ENCODE data around the gene NARF. TPM values are rescaled to one million over a fixed set of nuclear protein-coding genes. Genes with fewer than 3 reads are reported as not detected.

NARF gene
- total RNA-seq, 1 experiment from 2014 or later = 20.6 TPM

- BruUV-seq (replicated peaks) = no TSS peak
- POLR2A ChIA-PET = interaction anchor here (0.6 to 5.5 kb wide), 27 partner anchors 11 to 412 kb away, joined by 3 to 165 read pairs (median 5); partner anchors contain the start of genes NARF, SECTM1 and SLC16A3
- H3K27me3 Mint-ChIP-seq (ENCODE audit: insufficient read depth, unreplicated experiment) = no peaks in the 10 kb centered on the region
These were observed 60.6 kb downstream of the NARF start, which contains the start of gene FOXK2 for GRCh38 chr17:82518826-82519810. Gene FOXK2 (plus strand): TSS chr17:82519732. CDS start chr17:82519889, 157 bp downstream.

GRCh38 chr17:82519971-82520903 lies 61.7 kb downstream of the NARF start:
- TF ChIP-seq, protein P1, sequence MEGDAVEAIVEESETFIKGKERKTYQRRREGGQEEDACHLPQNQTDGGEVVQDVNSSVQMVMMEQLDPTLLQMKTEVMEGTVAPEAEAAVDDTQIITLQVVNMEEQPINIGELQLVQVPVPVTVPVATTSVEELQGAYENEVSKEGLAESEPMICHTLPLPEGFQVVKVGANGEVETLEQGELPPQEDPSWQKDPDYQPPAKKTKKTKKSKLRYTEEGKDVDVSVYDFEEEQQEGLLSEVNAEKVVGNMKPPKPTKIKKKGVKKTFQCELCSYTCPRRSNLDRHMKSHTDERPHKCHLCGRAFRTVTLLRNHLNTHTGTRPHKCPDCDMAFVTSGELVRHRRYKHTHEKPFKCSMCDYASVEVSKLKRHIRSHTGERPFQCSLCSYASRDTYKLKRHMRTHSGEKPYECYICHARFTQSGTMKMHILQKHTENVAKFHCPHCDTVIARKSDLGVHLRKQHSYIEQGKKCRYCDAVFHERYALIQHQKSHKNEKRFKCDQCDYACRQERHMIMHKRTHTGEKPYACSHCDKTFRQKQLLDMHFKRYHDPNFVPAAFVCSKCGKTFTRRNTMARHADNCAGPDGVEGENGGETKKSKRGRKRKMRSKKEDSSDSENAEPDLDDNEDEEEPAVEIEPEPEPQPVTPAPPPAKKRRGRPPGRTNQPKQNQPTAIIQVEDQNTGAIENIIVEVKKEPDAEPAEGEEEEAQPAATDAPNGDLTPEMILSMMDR (IDR thresholded peaks at IDR 0.05; ENCODE audit: unreplicated experiment) = no peak
- DNase-seq (ENCODE audit: unreplicated experiment) = peak; percentile 30
- CTCF ChIA-PET = interaction anchor here (0.6 to 1.2 kb wide), 2 partner anchors 8 to 107 kb away, joined by 4 read pairs; no protein-coding TSS in a partner anchor
- peak overlapping the region; percentile 79 for H3K4me3 Mint-ChIP-seq (ENCODE audit: unreplicated experiment)
- POLR2A ChIA-PET = interaction anchor here (0.7 to 5.5 kb wide), 23 partner anchors 12 to 413 kb away, joined by 3 to 165 read pairs (median 6); partner anchors contain the start of genes HEXD, NARF and SECTM1
- no TSS peak for BruUV-seq (replicated peaks)
- H3K9me3 Mint-ChIP-seq (ENCODE audit: unreplicated experiment) = no peaks in the 10 kb centered on the region
- intact Hi-C loops (cut with micrococcal nuclease) = loop anchor here (10.0 kb wide), 2 partner anchors 105 to 165 kb away; partner anchors contain the start of genes HEXD, OGFOD3 and TEX19
- peaks cover 12% of the 10 kb centered on the region for H3K36me3 Mint-ChIP-seq (ENCODE audit: insufficient read depth, unreplicated experiment)
- peaks cover 20% of the 10 kb centered on the region for H3K4me1 Mint-ChIP-seq (ENCODE audit: insufficient read depth, unreplicated experiment)
- no peaks in the 10 kb centered on the region for H3K27me3 Mint-ChIP-seq (ENCODE audit: insufficient read depth, unreplicated experiment)
- H3K27ac Mint-ChIP-seq (ENCODE audit: low read depth, unreplicated experiment) = peak overlapping the region; percentile 61

More at GRCh38 chr17:82518826-82519810, 60.6 kb downstream of the NARF start, which contains the start of gene FOXK2:
- H3K27ac Mint-ChIP-seq (ENCODE audit: low read depth, unreplicated experiment) = peak within 1 kb of the TSS; percentile 61
- TF ChIP-seq, protein P1 (IDR thresholded peaks at IDR 0.05; ENCODE audit: unreplicated experiment) = no peak
- CTCF ChIA-PET = interaction anchor here (0.8 to 1.2 kb wide), 2 partner anchors 9 to 23 kb away, joined by 4 read pairs; no protein-coding TSS in a partner anchor
- no peaks in the 10 kb centered on the region for H3K9me3 Mint-ChIP-seq (ENCODE audit: unreplicated experiment)
- intact Hi-C loops (cut with micrococcal nuclease) = no loop called here
- DNase-seq (ENCODE audit: unreplicated experiment) = peak; percentile 89
- H3K4me3 Mint-ChIP-seq (ENCODE audit: unreplicated experiment) = peak within 1 kb of the TSS; percentile 79
- H3K4me1 Mint-ChIP-seq (ENCODE audit: insufficient read depth, unreplicated experiment) = peaks cover 15% of the 10 kb centered on the region
- peaks cover 12% of the 10 kb centered on the region for H3K36me3 Mint-ChIP-seq (ENCODE audit: insufficient read depth, unreplicated experiment)

DNA sequence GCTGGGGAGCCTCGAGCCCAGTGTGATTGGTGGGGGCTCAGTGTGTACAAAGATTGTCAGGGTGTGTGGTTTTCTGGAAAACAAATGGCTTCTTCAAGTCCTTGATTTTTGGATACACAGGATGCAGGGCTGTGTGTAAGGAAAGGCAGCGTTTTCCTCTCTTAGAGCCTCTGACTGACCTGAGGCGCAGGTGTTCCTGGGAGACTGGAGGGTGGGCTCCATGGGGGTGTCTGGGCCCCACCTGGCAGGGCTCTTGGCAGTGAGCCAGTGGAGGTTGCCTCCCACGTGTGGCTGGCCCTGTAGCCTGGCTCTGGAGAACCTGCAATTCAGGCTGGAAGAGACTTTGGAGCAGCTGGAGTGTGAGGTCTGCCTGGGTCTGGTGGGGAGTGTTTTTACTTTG lies 66.0 kb downstream of the NARF start:
- TF ChIP-seq, protein P1 (IDR thresholded peaks at IDR 0.05; ENCODE audit: unreplicated experiment) = no peak
- Mint-ChIP-seq H3K27ac (ENCODE audit: low read depth, unreplicated experiment) (peak overlapping the region; percentile 49), H3K9me3 (ENCODE audit: unreplicated experiment) (no peaks in the 10 kb centered on the region), H3K27me3 (ENCODE audit: insufficient read depth, unreplicated experiment) (no peaks in the 10 kb centered on the region), H3K4me3 (ENCODE audit: unreplicated experiment) (no peak overlapping the region), H3K36me3 (ENCODE audit: insufficient read depth, unreplicated experiment) (peaks cover 19% of the 10 kb centered on the region), H3K4me1 (ENCODE audit: insufficient read depth, unreplicated experiment) (peaks cover 44% of the 10 kb centered on the region)
- intact Hi-C loops (cut with micrococcal nuclease) = loop anchor here (10.0 kb wide), 2 partner anchors 110 to 170 kb away; partner anchors contain the start of genes HEXD, OGFOD3 and TEX19
- no peak for DNase-seq (ENCODE audit: unreplicated experiment)
- no TSS peak for BruUV-seq (replicated peaks)
- ChIA-PET CTCF (interaction anchor here (1.2 kb wide), 1 partner anchor 31 kb away, joined by 3 read pairs; no protein-coding TSS in a partner anchor), POLR2A (interaction anchor here (0.7 kb wide), 1 partner anchor 128 kb away, joined by 3 read pairs; no protein-coding TSS in a partner anchor)

All from MCF 10A (cell line).